PC-9 (cell line): ENCODE results near the gene ZDHHC1. TPM values are rescaled to one million over a fixed set of nuclear protein-coding genes. Genes with fewer than 3 reads are reported as not detected.

Experiments
- BruUV-seq: library from RNA; stranded (reverse); fragments of 400-500 nt; replicated peaks from 2 replicates; lab custom pipeline; 2021; lab: Mats Ljungman, UMichigan
- CTCF ChIA-PET: fragments of 300-600 bp; sonication (Branson Sonifier 250); formaldehyde crosslinking; loops from one replicate; lab custom pipeline; 2022; ENCODE audit warnings: antibody characterized with exemption; lab: Charles Lee
- POLR2A ChIA-PET: fragments of 300-600 bp; sonication (Branson Sonifier 250); formaldehyde crosslinking; loops from one replicate; lab custom pipeline; 2022; ENCODE audit warnings: antibody characterized with exemption; ENCODE audit not compliant: unreplicated experiment; lab: Charles Lee
- DNase-seq, 2 experiments: peaks; one replicate each; pipeline versions ENCODE4 v3.0.0 to v3.0.0-alpha.2; 2015 to 2022; ENCODE audit warnings: mixed read lengths in 1 of 2
- H2AFZ ChIP-seq: fragments of 200-600 bp; sonication (generic); 2 replicates; pipeline ENCODE4 v1.8.1; 2017; ENCODE audit warnings: antibody characterized with exemption
- H3F3A ChIP-seq: fragments of 200-600 bp; sonication (generic); 2 replicates; pipeline ENCODE4 v1.8.1; 2017; ENCODE audit warnings: antibody characterized with exemption, mild to moderate bottlenecking, low read depth; ENCODE audit not compliant: insufficient read depth
- H3K27ac ChIP-seq: fragments of 200-600 bp; sonication (generic); 2 replicates; pipeline ENCODE4 v1.6.1; 2016; ENCODE audit warnings: mixed run types
- H3K27me3 ChIP-seq: fragments of 200-600 bp; sonication (generic); 2 replicates; pipeline ENCODE4 v1.6.1; 2016; ENCODE audit warnings: low read depth, mixed run types; ENCODE audit not compliant: insufficient read depth
- H3K36me3 ChIP-seq: fragments of 200-600 bp; sonication (generic); 2 replicates; pipeline ENCODE4 v1.6.1; 2016; ENCODE audit warnings: low read depth, mixed run types
- H3K4me1 ChIP-seq: fragments of 200-600 bp; sonication (generic); replicated peaks from 2 replicates; pipeline ENCODE4 v1.6.1; 2016; ENCODE audit warnings: mixed run types; ENCODE audit not compliant: insufficient read depth
- H3K4me2 ChIP-seq: fragments of 200-600 bp; sonication (generic); 2 replicates; pipeline ENCODE4 v1.6.1; 2017; ENCODE audit warnings: mixed run types
- H3K4me3 ChIP-seq: fragments of 200-600 bp; sonication (generic); 2 replicates; pipeline ENCODE4 v1.6.1; 2016; ENCODE audit warnings: mixed run types
- H3K79me2 ChIP-seq: fragments of 200-600 bp; sonication (generic); 2 replicates; pipeline ENCODE4 v1.6.1; 2017; ENCODE audit warnings: low read depth, mixed run types
- H3K9me2 ChIP-seq: fragments of 200-600 bp; sonication (generic); 2 replicates; pipeline ENCODE4 v1.8.1; 2017; ENCODE audit warnings: mild to moderate bottlenecking; ENCODE audit not compliant: insufficient read depth
- H3K9me3 ChIP-seq: fragments of 200-600 bp; sonication (generic); 2 replicates; pipeline ENCODE4 v1.8.1; 2016; ENCODE audit warnings: low read depth; ENCODE audit not compliant: insufficient read depth
- H4K20me1 ChIP-seq: fragments of 200-600 bp; sonication (generic); 2 replicates; pipeline ENCODE4 v1.8.1; 2017; ENCODE audit not compliant: insufficient read depth
- CTCF ChIP-seq: fragments of 200-600 bp; sonication (generic); conservative IDR thresholded peaks from 2 replicates; pipeline ENCODE4 v1.6.1; 2017; ENCODE audit warnings: mixed run types, antibody characterized with exemption, mild to moderate bottlenecking, moderate library complexity
- EZH2 ChIP-seq: fragments of 200-600 bp; sonication (generic); IDR thresholded peaks from 2 replicates; pipeline ENCODE4 v1.8.0; 2017; ENCODE audit warnings: antibody characterized with exemption, low read depth
- intact Hi-C: fragments of 100-400 bp; cut with micrococcal nuclease; formaldehyde crosslinking; loops from one replicate; pipeline ENCODE4 v1.10.0; 2022; ENCODE audit not compliant: unreplicated experiment
- total RNA-seq: library from RNA; stranded (reverse); gene quantifications from 2 replicates; pipeline ENCODE4 v1.2.3, GENCODE V29; 2021

The ZDHHC1 gene
- total RNA-seq, 1 experiment from 2014 or later, result 12.8 TPM

- Histone ChIP-seq H2AFZ (no peak overlapping the region), H3K4me2 (no peak overlapping the region), H3F3A (no peaks in the 10 kb centered on the region), H3K27me3 (no peaks in the 10 kb centered on the region), H3K27ac (no peak overlapping the region), H4K20me1 (peaks cover 5% of the 10 kb centered on the region), H3K9me2 (no peaks in the 10 kb centered on the region), H3K4me1 (no peaks in the 10 kb centered on the region), H3K79me2 (no peaks in the 10 kb centered on the region), H3K4me3 (no peak overlapping the region), H3K9me3 (no peaks in the 10 kb centered on the region), H3K36me3 (no peaks in the 10 kb centered on the region)
- CTCF ChIA-PET, result interaction anchor here (0.6 to 1.1 kb wide), 2 partner anchors 15 to 117 kb away, joined by 3 to 4 read pairs; partner anchors contain the start of genes KCTD19 and LRRC36
- POLR2A ChIA-PET, result no interaction called here
- TF ChIP-seq CTCF, result no peak
- TF ChIP-seq EZH2, result no peak
- no TSS peak for BruUV-seq
- no peak for DNase-seq
- intact Hi-C loops, result no loop called here
Observed at GRCh38 chr16:67443265-67443664, 27.0 kb upstream of the ZDHHC1 start.

- DNase-seq, result peak in 1 of 2 experiments; percentile 3
- Histone ChIP-seq H3K9me2 (no peaks in the 10 kb centered on the region), H4K20me1 (peaks cover 5% of the 10 kb centered on the region), H3K27me3 (no peaks in the 10 kb centered on the region), H3K36me3 (no peaks in the 10 kb centered on the region), H3K4me1 (no peaks in the 10 kb centered on the region), H3K79me2 (no peaks in the 10 kb centered on the region), H3F3A (no peaks in the 10 kb centered on the region), H3K9me3 (no peaks in the 10 kb centered on the region), H3K4me2 (no peak overlapping the region), H3K27ac (no peak overlapping the region), H2AFZ (no peak overlapping the region), H3K4me3 (no peak overlapping the region)
- BruUV-seq, result no TSS peak
- CTCF ChIA-PET, result interaction anchor here (0.5 to 1.1 kb wide), 3 partner anchors 14 to 182 kb away, joined by 3 to 5 read pairs (median 4); partner anchors contain the start of genes KCTD19 and LRRC36
- POLR2A ChIA-PET, result no interaction called here
- TF ChIP-seq CTCF (no peak), EZH2 (no peak)
- intact Hi-C loops, result no loop called here
Observed at GRCh38 chr16:67442581-67443255, 26.4 kb upstream of the ZDHHC1 start.

- H3K4me1 ChIP-seq, result no peaks in the 10 kb centered on the region
- no peaks in the 10 kb centered on the region for H3K36me3 ChIP-seq
- no peak overlapping the region for H3K27ac ChIP-seq
- H3K79me2 ChIP-seq, result no peaks in the 10 kb centered on the region
- intact Hi-C loops, result no loop called here
- no peak overlapping the region for H2AFZ ChIP-seq
- peak in 1 of 2 experiments; percentile 8 for DNase-seq
- CTCF ChIA-PET, result interaction anchor here (0.5 to 0.8 kb wide), 3 partner anchors 10 to 181 kb away, joined by 4 to 8 read pairs (median 5); no protein-coding TSS in a partner anchor
- POLR2A ChIA-PET, result interaction anchor here (0.5 kb wide), 1 partner anchor 242 kb away, joined by 19 read pairs; no protein-coding TSS in a partner anchor
- H4K20me1 ChIP-seq, result peaks cover 5% of the 10 kb centered on the region
- H3K4me2 ChIP-seq, result no peak overlapping the region
- H3K27me3 ChIP-seq, result no peaks in the 10 kb centered on the region
- H3K9me3 ChIP-seq, result no peaks in the 10 kb centered on the region
- no peak overlapping the region for H3K4me3 ChIP-seq
- TF ChIP-seq EZH2, result no peak
- TF ChIP-seq CTCF, result no peak
- H3K9me2 ChIP-seq, result no peaks in the 10 kb centered on the region
- no peaks in the 10 kb centered on the region for H3F3A ChIP-seq
- no TSS peak for BruUV-seq
Observed at GRCh38 chr16:67441907-67442306, 25.6 kb upstream of the ZDHHC1 start.
